Right lung (tissue), 5 donors: ENCODE measurements around the gene REEP6. TPM values are rescaled to one million over a fixed set of nuclear protein-coding genes. Genes with fewer than 3 reads are reported as not detected.

Experiments used
- polyA plus RNA-seq, 5 donors: library from polyadenylated mRNA; unstranded; fragments of 120-200 nt; gene quantifications; one replicate each; pipeline versions ENCODE4 v1.2.1 to v1.2.3, GENCODE V29; 2013; ENCODE audit warnings: inconsistent platforms in 1 of 5, low replicate concordance in 1 of 5; ENCODE audit not compliant: insufficient read length in 5 of 5, insufficient read depth in 1 of 5

REEP6 gene
- polyA plus RNA-seq, 5 donors, result 2.4 to 6.7 (median 3.9) TPM

Other genes with a start within 250 kb of the REEP6 start
- gene ATP5F1D, start 249.4 kb upstream of the REEP6 start, polyA plus RNA-seq, result 100 to 1,000 TPM in 1 of 5 donors, 10 to 100 TPM in 4; 47.3 to 131 (median 76.0) TPM
- 10 to 100 TPM; 29.5 to 67.9 (median 40.8) TPM for gene MIDN, start 242.6 kb upstream of the REEP6 start, polyA plus RNA-seq
- 1,000 to 10,000 TPM in 1 of 5 donors, 100 to 1,000 TPM in 4; 774 to 1,053 (median 920) TPM for gene CIRBP, start 221.8 kb upstream of the REEP6 start, polyA plus RNA-seq
- gene FAM174C, start 215.7 kb upstream of the REEP6 start, polyA plus RNA-seq, result 10 to 100 TPM in 4 of 5 donors, 1 to 10 TPM in 1; 8.9 to 32.2 (median 17.2) TPM
- gene EFNA2, start 205.3 kb upstream of the REEP6 start, polyA plus RNA-seq, result 1 to 10 TPM in 2 of 5 donors, under 1 TPM in 3; 0.66 to 2.1 (median 0.84) TPM
- 10 to 100 TPM; 29.8 to 76.5 (median 37.8) TPM for gene NDUFS7, start 107.3 kb upstream of the REEP6 start, polyA plus RNA-seq
- 10 to 100 TPM; 18.6 to 42.1 (median 22.2) TPM for gene GAMT, start 89.6 kb upstream of the REEP6 start, polyA plus RNA-seq
- 100 to 1,000 TPM in 1 of 5 donors, 10 to 100 TPM in 4; 86.4 to 104 (median 87.9) TPM for gene DAZAP1, start 83.6 kb upstream of the REEP6 start, polyA plus RNA-seq
- 1,000 to 10,000 TPM in 1 of 5 donors, 100 to 1,000 TPM in 4; 535 to 1,164 (median 663) TPM for gene RPS15, start 52.8 kb upstream of the REEP6 start, polyA plus RNA-seq
- gene APC2, start 41.1 kb upstream of the REEP6 start, polyA plus RNA-seq, result 1 to 10 TPM in 2 of 5 donors, under 1 TPM in 3; 0.57 to 1.2 (median 0.71) TPM
- 10 to 100 TPM; 17.4 to 34.7 (median 20.9) TPM for gene C19orf25, start 12.0 kb upstream of the REEP6 start, polyA plus RNA-seq
- gene PCSK4, start 831 bp upstream of the REEP6 start, polyA plus RNA-seq, result 1 to 10 TPM; 2.7 to 6.0 (median 3.7) TPM
- 1 to 10 TPM in 1 of 5 donors, under 1 TPM in 4; 0.38 to 1.2 (median 0.54) TPM for gene ADAMTSL5, start 21.8 kb downstream of the REEP6 start, polyA plus RNA-seq
- under 1 TPM; 0.14 to 0.53 (median 0.28) TPM for gene PLK5, start 32.9 kb downstream of the REEP6 start, polyA plus RNA-seq
- 10 to 100 TPM; 17.1 to 42.8 (median 25.2) TPM for gene MEX3D, start 77.1 kb downstream of the REEP6 start, polyA plus RNA-seq
- 10 to 100 TPM; 35.7 to 87.1 (median 46.5) TPM for gene MBD3, start 101.7 kb downstream of the REEP6 start, polyA plus RNA-seq
- gene UQCR11, start 114.3 kb downstream of the REEP6 start, polyA plus RNA-seq, result 100 to 1,000 TPM in 1 of 5 donors, 10 to 100 TPM in 4; 55.7 to 119 (median 83.2) TPM
- gene TCF3, start 161.4 kb downstream of the REEP6 start, polyA plus RNA-seq, result 100 to 1,000 TPM; 101 to 158 (median 127) TPM